ENCODE measurements around the gene FCAMR. TPM values are rescaled to one million over a fixed set of nuclear protein-coding genes. Genes with fewer than 3 reads are reported as not detected.

Gene FCAMR
- polyA plus RNA-seq, 1 donor (not counting 4 experiments of a cell fraction or from before 2014, with no cell fraction given) = not detected

DNA sequence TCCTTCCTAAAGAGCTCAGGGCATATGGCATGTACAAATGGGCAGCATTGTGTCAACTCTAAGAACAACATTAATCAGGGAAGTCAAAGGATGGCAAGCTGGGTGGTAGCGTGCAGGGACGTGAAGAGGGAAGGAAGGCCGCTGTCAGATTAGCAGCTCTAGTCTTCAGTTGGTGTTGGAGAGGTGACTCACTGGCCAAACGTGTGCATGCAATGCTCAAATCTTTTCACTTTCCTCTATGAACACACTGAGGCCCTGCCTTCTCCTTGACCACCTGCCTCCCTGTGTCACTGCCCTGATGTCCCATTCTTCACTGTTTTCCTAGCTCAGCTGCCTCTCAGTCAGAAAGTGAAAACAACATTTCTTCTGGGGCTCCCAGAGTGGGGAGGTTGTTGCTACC lies 18.1 kb downstream of the FCAMR start:
- Histone ChIP-seq H3K4me1 (ENCODE audit: control insufficient read depth, extremely low read depth, insufficient read depth, low read length) (peaks cover 9% of the 10 kb centered on the region), H3K79me2 (ENCODE audit: control insufficient read depth, insufficient read depth, low read length) (no peaks in the 10 kb centered on the region), H3K36me3 (ENCODE audit: control insufficient read depth in 2 of 2, extremely low read depth in 1 of 2, insufficient read depth in 2 of 2, low read length in 2 of 2) (no peaks in the 10 kb centered on the region), H3K9me1 (ENCODE audit: control insufficient read depth, extremely low read depth, insufficient read depth, low read length) (no peaks in the 10 kb centered on the region), H3K27ac (ENCODE audit: control insufficient read depth, insufficient read depth, low read length) (no peak overlapping the region), H3K4me3 (ENCODE audit: control insufficient read depth in 2 of 3, extremely low read depth in 1 of 3, insufficient read depth in 2 of 3, low read depth in 1 of 3, low read length in 3 of 3) (no peak overlapping the region), H3K9ac (ENCODE audit: control insufficient read depth, extremely low read depth, insufficient read depth, low read length) (no peak overlapping the region), H3K9me3 (ENCODE audit: control insufficient read depth, low read depth, low read length) (no peaks in the 10 kb centered on the region), H4K20me1 (ENCODE audit: control insufficient read depth, extremely low read depth, insufficient read depth, low read length) (no peaks in the 10 kb centered on the region), H3K4me2 (ENCODE audit: control insufficient read depth, extremely low read depth, insufficient read depth, low read depth, low read length) (peak overlapping the region; percentile 27), H2AFZ (ENCODE audit: control insufficient read depth, low read length) (no peak overlapping the region), H3K27me3 (ENCODE audit: control insufficient read depth, extremely low read depth, insufficient read depth, low read length) (no peaks in the 10 kb centered on the region)
- FAIRE-seq (peak; percentile 59), DNase-seq (ENCODE audit: low read depth, low spot score) (no peak)
- TF ChIP-seq EZH2 (IDR thresholded peaks at IDR 0.05; ENCODE audit: low read length) = no peak
- TF ChIP-seq, protein P1, sequence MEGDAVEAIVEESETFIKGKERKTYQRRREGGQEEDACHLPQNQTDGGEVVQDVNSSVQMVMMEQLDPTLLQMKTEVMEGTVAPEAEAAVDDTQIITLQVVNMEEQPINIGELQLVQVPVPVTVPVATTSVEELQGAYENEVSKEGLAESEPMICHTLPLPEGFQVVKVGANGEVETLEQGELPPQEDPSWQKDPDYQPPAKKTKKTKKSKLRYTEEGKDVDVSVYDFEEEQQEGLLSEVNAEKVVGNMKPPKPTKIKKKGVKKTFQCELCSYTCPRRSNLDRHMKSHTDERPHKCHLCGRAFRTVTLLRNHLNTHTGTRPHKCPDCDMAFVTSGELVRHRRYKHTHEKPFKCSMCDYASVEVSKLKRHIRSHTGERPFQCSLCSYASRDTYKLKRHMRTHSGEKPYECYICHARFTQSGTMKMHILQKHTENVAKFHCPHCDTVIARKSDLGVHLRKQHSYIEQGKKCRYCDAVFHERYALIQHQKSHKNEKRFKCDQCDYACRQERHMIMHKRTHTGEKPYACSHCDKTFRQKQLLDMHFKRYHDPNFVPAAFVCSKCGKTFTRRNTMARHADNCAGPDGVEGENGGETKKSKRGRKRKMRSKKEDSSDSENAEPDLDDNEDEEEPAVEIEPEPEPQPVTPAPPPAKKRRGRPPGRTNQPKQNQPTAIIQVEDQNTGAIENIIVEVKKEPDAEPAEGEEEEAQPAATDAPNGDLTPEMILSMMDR (optimal IDR thresholded peaks at IDR 0.05 in 1 of 3, IDR thresholded peaks at IDR 0.05 in 1 of 3, conservative IDR thresholded peaks at IDR 0.05 in 1 of 3; ENCODE audit: extremely low read depth in 1 of 3, insufficient read depth in 2 of 3, low read length in 3 of 3) = no peak
- dilution Hi-C loops (cut with MboI; ENCODE audit: extremely low pct_ligation_motif_present, low sequenced_read_pairs) = no loop called here

- Histone ChIP-seq H3K4me3 (ENCODE audit: control insufficient read depth in 2 of 3, extremely low read depth in 1 of 3, insufficient read depth in 2 of 3, low read depth in 1 of 3, low read length in 3 of 3) (no peak overlapping the region), H3K27ac (ENCODE audit: control insufficient read depth, insufficient read depth, low read length) (no peak overlapping the region), H3K4me2 (ENCODE audit: control insufficient read depth, extremely low read depth, insufficient read depth, low read depth, low read length) (no peak overlapping the region), H2AFZ (ENCODE audit: control insufficient read depth, low read length) (no peak overlapping the region), H4K20me1 (ENCODE audit: control insufficient read depth, extremely low read depth, insufficient read depth, low read length) (no peaks in the 10 kb centered on the region), H3K9me1 (ENCODE audit: control insufficient read depth, extremely low read depth, insufficient read depth, low read length) (no peaks in the 10 kb centered on the region), H3K36me3 (ENCODE audit: control insufficient read depth in 2 of 2, extremely low read depth in 1 of 2, insufficient read depth in 2 of 2, low read length in 2 of 2) (no peaks in the 10 kb centered on the region), H3K79me2 (ENCODE audit: control insufficient read depth, insufficient read depth, low read length) (no peaks in the 10 kb centered on the region), H3K9ac (ENCODE audit: control insufficient read depth, extremely low read depth, insufficient read depth, low read length) (no peak overlapping the region), H3K27me3 (ENCODE audit: control insufficient read depth, extremely low read depth, insufficient read depth, low read length) (no peaks in the 10 kb centered on the region), H3K9me3 (ENCODE audit: control insufficient read depth, low read depth, low read length) (no peaks in the 10 kb centered on the region), H3K4me1 (ENCODE audit: control insufficient read depth, extremely low read depth, insufficient read depth, low read length) (peaks cover 9% of the 10 kb centered on the region)
- TF ChIP-seq, protein P1 (optimal IDR thresholded peaks at IDR 0.05 in 1 of 3, IDR thresholded peaks at IDR 0.05 in 1 of 3, conservative IDR thresholded peaks at IDR 0.05 in 1 of 3; ENCODE audit: extremely low read depth in 1 of 3, insufficient read depth in 2 of 3, low read length in 3 of 3) = no peak
- TF ChIP-seq EZH2 (IDR thresholded peaks at IDR 0.05; ENCODE audit: low read length) = no peak
- DNase-seq (ENCODE audit: low read depth, low spot score) (no peak), FAIRE-seq (no peak)
- dilution Hi-C loops (cut with MboI; ENCODE audit: extremely low pct_ligation_motif_present, low sequenced_read_pairs) = no loop called here
Measured at GRCh38 chr1:206951318-206952100, 18.8 kb downstream of the FCAMR start.

All from keratinocyte (primary cell).